ENCODE measurements around the gene ANGPT4.
"Not testable (repeated sequence)": the region's sequence is repeated elsewhere in the genome, so short reads cannot be mapped to it uniquely, and the experiment has no call there.

The ANGPT4 gene

DNA sequence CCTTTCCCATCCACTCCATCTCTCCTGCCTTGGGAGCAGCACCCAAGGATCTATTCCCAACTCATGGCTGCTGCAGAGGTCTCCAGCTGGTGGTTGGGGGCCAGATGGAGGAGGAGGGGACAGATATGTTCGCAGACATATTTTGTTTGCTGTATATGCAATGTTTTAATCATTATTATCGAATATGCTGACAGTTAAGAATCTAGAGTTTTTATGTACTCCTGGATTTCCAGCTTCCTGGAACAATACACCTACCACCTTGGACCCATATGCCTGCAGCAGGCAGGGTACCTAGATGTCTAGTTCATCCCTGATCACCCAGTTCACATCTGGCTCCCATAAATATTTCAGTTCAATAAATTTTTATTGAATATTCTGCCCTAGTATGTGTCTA lies 73.6 kb downstream of the ANGPT4 start:
- no peak for DNase-seq

- DNase-seq: no peak
These were observed 74.3 kb downstream of the ANGPT4 start for GRCh38 chr20:841568-842546.

GRCh38 chr20:840858-841567 lies 75.1 kb downstream of the ANGPT4 start:
- DNase-seq: no peak

- DNase-seq: no peak
These were observed 75.7 kb downstream of the ANGPT4 start for GRCh38 chr20:840503-840857.

- DNase-seq: no peak
These were observed 76.5 kb downstream of the ANGPT4 start for GRCh38 chr20:839626-840025.

- DNase-seq: no peak
These were observed 77.1 kb downstream of the ANGPT4 start for GRCh38 chr20:839015-839414.

DNA sequence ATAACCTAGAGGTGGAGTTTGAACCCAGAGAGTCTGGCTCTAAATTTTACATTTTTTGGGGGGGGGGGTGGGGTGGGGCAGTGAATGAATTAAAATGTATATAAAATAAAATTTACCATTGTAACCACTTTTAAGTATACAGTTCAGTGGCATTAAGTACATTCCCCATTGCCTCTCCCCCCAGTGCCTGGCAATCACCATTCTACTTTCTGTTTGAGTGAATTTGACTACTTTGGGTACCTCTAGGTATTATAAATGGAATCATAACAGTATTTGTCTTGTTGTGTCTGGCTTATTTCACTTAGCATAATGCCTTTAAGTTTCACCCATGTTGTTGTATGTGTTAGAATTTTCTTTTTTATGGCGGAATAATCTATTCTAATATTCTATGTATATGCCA lies 79.9 kb downstream of the ANGPT4 start:
- no peak for DNase-seq

DNA sequence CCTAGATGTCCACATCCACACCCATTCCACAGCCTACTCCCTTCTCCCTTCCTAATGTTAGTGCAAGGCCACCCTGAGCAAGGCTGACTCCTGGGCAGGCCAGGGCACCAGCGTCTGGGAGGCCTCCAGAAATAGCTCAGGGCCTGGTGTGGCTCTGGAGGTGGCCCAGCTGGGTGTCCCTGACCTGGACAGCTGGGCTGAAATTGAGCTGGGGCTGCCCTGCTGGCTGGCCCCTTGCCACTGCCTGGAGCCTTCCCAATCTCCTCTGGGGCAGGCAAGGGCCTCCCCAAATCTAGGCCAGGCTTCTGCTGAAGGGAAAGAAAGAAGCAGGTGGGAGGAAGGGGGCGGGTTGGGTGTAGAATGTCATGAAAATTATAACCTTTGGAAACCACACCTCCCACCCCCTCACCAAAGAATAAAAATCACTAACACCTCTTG lies 80.5 kb downstream of the ANGPT4 start:
- DNase-seq: no peak

- DNase-seq: no peak
These were observed 81.9 kb downstream of the ANGPT4 start for GRCh38 chr20:834151-834746.

GRCh38 chr20:833450-834150 lies 82.5 kb downstream of the ANGPT4 start, which contains the start of gene FAM110A:
TSS of gene FAM110A (plus strand) at chr20:833715. CDS start at chr20:844805, 11,090 bp downstream.
- peak; percentile 93 for DNase-seq

DNA sequence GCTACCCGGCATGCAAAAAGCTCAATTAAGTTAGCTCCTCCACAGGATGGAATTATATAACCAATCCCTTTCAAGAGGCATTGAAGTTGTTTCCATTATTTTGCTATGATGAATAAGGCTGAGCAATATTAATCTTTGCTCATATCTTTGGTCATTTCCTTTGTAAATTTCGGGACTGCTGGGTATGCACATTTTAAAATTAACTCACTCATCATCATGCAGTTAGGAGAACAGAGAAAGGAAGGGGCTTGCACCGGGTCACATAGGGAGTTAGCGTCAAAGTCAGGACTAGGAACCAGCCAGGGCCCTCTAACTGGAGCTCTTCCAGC lies 83.0 kb downstream of the ANGPT4 start:
- no peak for DNase-seq

DNA sequence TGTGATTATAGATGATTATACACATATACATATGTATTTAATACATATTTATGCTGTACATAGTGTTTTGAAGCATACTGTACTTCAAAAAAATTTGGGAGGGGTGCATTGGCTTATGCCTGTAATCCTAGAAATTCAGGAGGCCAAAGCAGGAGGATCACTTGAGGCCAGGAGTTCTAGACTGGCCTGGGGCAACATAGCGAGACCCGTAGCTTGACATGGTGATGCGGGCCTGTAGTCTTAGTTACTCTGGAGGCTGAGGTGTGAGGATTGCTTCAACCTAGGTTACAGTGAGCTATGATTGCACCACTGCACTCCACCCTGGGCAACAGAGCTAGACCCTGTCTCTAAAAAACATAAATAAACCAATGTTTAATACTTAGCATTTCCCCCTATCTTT lies 84.2 kb downstream of the ANGPT4 start:
- no peak for DNase-seq

- no peak for DNase-seq
These were observed 84.9 kb downstream of the ANGPT4 start for GRCh38 chr20:831251-831650.

GRCh38 chr20:830011-830521 lies 86.1 kb downstream of the ANGPT4 start:
- DNase-seq: no peak

- DNase-seq: no peak
These were observed 86.6 kb downstream of the ANGPT4 start for GRCh38 chr20:829551-829950.

DNA sequence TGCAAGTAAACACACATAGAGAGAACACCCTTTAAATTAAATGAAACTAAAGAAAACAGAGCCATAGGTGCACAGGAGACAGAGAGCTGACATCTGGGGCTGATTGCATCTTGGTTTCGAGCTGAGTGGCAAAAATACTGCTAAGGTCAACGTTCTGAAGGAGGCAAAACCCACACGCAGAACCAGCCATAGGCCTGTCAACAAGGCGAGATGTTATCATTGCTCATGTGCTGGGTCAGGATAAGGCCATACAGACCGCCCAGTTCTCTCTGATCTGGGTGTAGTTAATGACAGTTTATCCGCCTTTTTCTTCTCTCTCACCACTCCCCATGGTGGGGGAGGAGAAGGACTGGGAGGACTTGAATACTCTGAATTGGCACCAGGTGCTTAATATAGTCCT lies 87.1 kb downstream of the ANGPT4 start:
- no peak for DNase-seq

GRCh38 chr20:827981-828380 lies 88.2 kb downstream of the ANGPT4 start:
- DNase-seq: not testable (repeated sequence)

- no peak for DNase-seq
These were observed 89.3 kb downstream of the ANGPT4 start for GRCh38 chr20:826695-827323.

DNA sequence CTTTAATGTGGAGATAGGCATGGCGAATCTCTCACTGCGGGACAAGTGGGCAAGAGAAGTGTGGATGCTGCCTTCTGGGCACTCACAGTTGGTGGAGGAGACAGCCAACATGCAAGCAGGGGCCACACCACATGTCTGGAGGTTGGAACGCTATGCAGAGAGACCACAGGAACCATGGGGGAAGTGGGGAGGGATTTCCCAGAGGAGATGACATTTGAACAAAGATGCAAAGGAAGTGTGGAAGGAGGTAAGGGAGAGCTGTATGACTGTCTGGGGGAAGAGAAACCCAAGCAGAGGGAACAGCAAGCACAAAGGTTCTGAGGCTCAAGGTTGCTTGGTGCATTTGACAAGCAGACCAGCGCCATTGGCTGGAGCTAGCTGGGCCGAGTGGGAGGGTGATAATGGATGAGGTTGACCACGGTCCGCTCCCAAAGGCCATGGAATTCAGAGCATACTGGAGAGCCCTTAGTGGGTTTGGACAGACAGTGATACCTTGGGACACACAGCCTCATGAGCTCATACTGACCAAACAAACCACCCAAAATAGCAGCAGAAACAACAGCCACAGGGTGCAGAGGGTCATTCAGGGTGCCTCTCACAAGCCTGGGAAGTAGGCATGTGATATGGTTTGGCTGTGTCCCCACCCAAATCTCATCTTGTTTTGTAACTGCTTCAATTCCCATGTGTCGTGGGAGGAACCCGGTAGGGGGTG lies 90.3 kb downstream of the ANGPT4 start:
- no peak for DNase-seq

- no peak for DNase-seq
These were observed 91.2 kb downstream of the ANGPT4 start for GRCh38 chr20:824916-825315.

DNA sequence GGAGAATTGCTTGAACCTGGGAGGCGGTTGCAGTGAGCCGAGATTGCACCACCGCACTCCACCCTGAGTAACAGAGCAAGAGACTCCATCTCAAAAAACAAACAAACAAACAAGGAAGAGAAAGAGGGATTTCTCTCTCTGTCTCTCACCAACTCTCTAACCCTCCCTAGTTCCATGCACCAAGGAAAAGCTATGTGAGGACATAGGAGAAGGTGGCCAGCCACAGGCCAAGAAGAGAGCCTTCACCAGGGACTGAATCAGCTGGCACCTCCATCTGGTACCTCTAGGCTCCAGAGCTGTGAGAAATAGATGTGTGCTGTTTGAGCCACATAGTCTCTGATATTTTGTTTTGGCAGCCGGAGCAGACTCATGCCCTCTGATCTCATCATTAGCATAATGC lies 91.6 kb downstream of the ANGPT4 start:
- no peak for DNase-seq

DNA sequence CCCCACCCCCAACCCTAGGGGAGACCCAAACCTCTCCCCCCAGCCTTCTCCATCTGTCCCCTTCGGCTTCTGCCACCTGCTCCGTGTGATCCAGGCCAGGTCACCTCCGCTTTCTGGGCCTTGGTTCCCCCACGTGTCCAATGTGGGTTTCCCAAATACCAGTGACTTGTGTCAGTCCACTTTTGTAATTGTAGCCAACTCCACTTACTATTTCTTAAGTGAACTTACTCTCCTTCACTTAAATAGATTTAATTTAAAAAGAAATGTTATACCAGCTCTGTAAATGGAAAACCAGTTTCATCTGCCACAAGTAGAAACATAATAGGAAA lies 92.6 kb downstream of the ANGPT4 start:
- no peak for DNase-seq
